Measurements from ENCODE around the gene BCL11B.

GRCh38 chr14:99137001-99137700, 134.8 kb downstream of the BCL11B start:
- TF ChIP-seq CTCF (IDR thresholded peaks at IDR 0.05), result no peak
- no peak for TF ChIP-seq EZH2phosphoT487 (IDR thresholded peaks at IDR 0.05)

Data from neural progenitor cell (in vitro differentiated cells).